Medulla oblongata (tissue), 1 donor: ENCODE data around the gene MDC1.

Source experiments
- DNase-seq: peaks from one replicate; pipeline ENCODE4 v3.0.0-alpha.2; 2015; ENCODE audit errors: extremely low spot score

Gene MDC1

DNA sequence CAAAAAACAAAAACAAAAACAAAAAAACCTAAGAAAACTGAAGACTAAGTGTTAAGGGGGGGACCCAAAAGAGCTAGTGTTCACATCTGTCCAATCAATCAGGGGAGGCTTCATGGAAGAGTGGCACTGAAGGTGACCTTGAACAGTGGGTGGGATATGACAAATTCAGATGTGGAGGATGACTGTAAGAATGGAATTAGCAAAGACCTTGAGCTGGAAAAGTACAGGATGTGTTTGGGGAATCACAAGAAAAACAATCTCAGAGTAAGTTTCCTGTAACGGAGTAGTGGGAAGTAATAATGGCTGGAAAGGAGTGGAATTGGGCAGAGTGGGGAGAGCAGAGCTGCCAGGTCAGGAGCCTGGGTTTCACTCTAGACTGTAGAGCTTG lies 30.2 kb upstream of the MDC1 start:
- DNase-seq = no peak

- peak; percentile 81 for DNase-seq
Observed at GRCh38 chr6:30744054-30744805, 27.1 kb upstream of the MDC1 start, which contains the start of gene IER3. IER3 (minus strand) TSS chr6:30744547; CDS start chr6:30744518, 29 bp downstream.

DNA sequence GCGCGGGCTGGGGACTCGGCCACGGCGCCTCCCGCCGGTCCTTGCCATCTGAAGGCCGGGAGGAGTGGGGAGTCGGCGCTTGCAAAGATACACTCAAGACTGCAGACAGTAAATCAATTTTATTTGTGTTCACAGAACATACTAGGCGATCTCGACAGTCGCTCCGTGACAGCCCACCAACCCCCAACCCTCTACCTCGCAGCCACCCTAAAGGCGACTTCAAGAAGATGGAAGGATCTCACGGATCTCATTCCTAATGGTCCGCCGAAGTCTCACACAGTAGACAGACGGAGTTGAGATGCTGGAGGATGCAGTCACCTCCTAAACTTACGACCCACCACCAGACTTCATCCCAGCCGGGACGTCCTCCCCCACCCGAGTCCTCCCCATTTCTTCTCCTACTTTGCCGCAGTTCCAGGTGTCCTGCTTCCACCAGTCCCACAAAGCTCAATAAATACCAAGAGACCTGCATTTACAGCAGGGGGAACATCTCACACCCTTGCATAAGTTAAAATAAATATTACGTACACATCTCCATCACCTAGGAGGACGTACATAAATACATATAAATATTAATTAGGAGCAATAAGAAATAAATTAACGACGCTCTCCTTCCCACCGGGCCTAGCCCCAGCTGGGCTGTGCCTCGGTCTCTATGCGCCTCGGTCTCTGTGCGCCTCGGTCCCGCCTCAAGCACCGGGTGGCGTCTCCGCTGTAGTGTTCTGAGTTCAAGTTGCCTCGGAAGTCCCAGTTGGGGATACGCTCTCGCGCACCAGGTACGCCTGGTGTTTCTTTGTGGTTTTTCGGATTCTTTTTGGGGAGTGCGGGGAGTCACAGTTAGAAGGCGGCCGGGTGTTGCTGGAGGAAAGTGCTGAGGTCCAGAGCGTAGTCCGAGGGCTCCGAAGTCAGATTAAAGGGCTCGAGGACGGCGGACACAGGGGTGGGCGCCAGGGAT lies 26.3 kb upstream of the MDC1 start:
- DNase-seq = no peak

DNA sequence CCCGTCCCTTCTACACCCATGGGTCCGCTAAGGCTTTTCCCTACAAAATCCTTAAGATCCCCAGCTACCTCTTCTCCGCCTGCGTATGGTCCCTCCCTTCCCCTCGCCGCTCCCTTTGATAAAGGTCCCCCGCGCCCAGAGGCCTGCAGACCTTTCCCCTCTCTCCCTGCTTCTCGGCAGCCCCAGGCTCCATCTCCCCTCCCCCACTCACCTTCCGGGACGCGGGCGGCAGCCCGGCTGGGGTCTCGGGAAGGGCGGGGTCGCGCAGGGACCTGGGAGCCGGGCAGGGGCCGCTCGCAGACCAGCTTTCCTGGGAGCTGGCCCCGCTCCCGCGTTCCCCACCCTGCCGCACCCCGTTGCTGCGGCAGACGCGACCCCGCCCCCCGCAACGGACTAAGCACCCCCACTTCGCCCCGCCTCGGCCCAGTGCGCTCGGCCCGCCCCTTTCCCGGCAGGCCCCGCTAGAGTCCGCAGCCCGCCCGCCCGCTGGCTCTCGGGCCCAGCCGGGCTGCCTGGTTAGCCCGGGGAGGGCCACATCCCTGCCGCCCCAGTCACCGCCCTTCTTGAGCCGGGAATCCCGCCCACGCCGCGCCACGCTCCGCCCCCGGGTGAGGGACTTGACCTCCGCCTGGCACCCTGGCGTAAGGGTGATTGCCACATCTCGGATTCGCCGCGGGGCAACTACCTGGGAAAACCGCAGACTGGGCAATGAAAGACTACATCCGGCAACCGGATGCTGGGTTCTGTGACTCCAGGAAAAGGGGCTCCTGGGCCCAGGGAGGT lies 25.4 kb upstream of the MDC1 start, which contains the start of gene FLOT1:
Gene FLOT1 (minus strand): TSS at position 372 of the 783 bp plus-strand sequence. CDS start 498 bp downstream, outside the sequence.
- peak; percentile 95 for DNase-seq

GRCh38 chr6:30741789-30742315 lies 24.8 kb upstream of the MDC1 start:
- no peak for DNase-seq

DNA sequence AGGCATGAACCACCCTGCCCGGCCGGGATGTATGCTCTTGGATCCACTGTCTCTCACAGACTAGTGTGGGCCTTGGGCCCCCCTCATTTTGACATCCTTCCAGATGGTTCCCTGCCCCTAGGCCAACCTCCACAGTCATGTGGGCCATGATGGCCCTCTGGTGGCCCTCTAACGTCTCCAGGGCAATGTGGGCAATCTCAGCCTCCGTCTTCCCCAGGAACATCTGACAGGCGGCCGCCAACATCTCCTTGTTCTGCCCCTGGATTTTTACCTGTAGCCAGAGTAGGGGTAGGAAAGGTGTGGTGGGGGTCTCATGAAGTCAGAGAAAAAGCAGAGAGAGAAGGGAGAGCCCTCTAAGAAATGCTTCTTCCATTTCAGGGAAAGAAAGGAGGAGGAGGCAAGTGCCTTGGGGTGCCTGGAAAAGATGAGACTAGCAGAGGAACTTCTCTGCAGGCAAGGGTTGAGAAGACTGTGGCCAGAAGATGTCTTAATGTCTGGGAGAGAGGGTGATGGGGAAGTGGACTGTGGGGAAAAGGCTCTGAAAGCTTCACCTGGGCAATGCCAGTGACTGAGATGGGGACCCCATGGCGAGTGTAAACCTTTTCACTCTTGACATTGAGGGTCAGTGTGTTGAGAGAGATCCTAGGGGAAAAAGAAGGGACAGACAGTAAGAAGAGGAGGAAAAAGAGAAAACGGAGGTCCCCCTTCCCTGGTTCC lies 24.1 kb upstream of the MDC1 start:
- DNase-seq = no peak

GRCh38 chr6:30740540-30740870 lies 23.4 kb upstream of the MDC1 start:
- DNase-seq = no peak

DNA sequence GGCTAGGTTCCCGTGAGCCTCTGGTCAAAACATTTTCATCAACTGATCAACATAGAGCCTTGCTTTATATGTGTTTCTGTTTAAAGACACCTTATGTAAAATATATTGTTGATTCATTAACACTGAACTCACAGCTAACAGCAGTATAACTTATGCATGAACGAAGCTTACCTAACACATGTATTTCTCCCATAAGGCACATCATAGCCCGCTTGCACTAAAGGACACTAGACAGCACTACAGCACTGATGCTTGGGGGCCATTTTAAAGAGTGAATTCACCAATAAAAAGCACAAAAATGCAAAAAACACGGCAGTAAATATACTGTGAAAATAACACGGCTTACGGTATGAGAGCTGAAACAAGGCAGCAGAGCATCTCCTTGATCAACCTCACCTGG lies 21.5 kb upstream of the MDC1 start:
- DNase-seq = no peak

DNA sequence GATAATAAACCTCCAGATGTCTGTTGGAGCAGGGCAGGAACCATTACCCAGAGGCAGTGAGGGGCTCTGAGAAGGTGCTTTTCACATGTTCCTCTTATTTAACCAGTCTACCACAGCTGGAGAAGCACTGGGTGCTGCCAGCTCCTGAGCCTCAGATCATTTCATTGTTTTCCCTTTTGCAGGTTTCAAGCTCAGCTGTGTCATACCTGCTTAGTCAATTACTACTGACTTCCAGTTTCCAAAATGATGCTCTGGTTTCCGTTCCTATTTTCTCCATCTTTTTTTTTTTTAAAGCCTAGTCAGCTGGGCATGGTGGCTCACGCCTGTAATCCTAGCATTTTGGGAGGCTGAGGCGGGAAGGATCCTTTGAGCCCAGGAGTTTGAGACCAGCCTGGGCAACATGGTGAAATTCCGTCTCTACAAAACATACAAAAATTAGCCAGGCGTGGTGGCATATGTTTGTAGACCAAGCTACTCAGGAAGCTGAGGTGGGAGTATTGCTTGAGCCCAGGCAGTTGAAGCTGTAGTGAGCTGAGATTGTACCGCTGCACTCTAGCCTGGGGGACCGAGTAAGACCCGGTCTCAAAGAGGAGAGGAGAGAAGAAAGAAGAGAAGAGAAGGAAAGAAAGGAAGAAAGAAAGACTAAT lies 18.7 kb upstream of the MDC1 start:
- DNase-seq = no peak

DNA sequence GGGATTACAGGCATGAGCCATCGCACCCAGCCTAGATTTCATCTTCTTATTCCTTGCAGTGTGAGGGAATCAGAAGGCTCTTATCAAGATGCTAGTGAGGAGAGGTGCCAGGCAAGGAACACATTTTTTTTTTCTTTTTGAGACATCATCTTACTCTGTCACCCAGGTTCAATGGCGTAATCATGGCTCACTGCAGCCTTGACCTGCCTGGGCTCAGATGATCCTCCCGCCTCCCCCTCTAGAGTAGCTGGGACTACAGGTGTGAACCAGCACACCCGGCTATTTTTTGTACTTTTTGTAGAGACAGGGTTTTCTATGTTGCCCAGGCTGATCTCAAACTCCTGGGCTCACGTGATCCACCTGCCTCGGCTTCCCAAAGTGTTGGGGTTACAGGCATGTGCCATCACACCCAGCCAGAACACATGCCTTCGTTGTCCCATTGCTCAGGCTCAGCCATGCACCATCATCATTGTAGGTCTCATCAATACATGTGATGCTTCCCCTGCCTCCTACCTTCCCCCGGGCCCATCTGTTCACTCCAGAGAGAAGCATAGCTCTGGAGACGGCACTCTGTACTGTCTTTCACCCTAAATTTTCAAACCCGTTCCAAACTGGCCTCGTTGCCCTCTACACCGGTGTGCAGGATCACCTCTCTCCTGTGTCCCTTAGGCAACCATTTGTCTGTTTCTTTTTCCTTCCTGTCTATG lies 15.3 kb upstream of the MDC1 start:
- no peak for DNase-seq

- no peak for DNase-seq
Observed at GRCh38 chr6:30730601-30731435, 13.7 kb upstream of the MDC1 start.

DNA sequence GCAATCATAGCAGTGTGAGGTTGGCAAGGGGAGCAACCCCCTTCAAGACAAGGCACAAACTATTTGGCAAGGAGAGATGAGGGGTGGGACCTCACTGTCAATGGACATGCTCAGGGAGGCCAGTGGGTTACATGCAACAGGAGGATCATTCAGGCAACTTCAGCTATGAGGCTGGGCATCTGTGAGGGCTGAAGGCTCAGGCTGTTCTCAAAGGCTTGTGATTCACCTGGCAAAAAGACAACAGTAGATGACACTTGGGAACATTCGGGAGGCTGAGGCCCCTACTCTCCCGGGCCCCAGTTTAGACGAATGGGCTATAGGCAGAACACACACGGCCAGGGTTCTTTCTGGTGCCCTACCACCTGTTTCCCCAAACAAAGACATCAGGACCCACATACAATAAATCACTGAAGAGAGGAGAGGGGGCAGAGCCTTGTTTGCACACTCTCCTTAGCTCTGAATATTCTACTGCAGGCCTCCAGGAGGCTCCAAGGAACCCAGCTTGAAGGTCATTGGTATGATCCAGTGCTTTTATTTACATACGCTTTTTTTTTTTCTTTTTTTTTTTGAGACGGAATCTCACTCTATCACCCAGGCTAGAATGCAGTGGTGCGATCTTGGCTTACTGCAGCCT lies 11.0 kb upstream of the MDC1 start:
- DNase-seq = no peak

- no peak for DNase-seq
Observed at GRCh38 chr6:30726506-30727413, 9.7 kb upstream of the MDC1 start.

DNA sequence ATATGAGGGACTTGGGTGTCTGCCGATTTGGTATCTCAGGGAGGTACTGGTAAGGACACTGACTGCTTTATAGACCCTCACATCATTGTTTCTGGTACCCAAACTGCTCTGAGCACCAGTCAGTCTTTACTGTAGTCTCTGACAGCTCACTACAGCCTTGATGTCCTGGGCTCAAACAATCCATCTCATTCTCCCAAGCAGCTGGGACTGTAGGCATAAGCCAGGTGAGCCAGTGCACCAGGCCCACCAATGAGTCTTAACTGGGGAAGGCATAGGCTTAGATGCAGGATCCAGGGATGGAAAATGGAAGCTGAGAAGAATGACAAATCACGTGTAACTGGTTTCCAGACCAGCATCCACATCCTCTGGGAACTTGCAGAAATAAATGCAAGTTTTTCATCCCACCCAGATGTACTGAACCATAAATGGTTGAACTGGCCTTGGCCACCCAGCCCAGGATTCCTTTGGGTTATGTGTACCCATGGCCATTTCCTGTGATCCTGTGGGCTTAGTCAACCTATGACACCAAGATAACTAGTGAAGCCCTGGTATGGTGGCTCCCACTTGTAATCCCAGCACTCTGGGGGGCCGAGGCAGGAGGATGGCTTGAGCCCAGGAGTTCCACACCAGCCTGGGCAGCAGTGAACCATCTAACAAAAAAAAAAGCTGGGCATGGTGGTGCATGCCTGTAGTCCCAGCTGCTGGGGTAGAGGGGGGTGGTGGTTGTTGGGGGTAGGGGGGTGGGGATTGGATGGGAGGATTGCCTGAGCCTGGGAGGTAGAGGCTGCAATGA lies 8.8 kb upstream of the MDC1 start:
- no peak for DNase-seq

DNA sequence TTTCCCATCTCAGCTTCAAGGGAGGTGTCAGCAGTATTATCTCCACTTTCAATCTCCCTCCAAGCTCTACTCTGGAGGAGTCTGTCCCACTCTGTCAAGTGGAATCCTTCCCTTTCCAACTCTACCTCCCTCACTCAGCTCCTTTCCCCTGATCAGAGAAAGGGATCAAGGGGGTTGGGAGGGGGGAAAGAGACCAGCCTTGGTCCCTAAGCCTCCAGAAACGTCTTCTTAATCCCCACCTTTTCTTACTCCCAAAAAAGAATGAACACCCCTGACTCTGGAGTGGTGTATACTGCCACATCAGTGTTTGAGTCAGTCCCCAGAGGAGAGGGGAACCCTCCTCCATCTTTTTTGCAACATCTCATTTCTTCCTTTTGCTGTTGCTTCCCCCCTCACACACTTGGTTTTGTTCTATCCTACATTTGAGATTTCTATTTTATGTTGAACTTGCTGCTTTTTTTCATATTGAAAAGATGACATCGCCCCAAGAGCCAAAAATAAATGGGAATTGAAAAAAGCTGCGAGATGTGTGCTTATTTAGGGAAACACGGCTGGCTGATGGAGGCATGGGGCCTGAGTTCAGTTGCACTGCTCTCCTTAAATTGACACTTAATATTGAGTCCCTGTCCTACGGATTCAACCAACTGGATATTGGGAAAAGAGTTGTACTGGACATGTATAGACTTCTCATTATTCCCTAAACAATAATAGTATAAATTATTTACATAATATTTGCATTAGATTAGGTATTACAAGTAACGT lies 8.0 kb upstream of the MDC1 start:
- no peak for DNase-seq
